ENCODE measurements around the gene PLEKHA3.
"Not testable (repeated sequence)": the region's sequence is repeated elsewhere in the genome, so short reads cannot be mapped to it uniquely, and the experiment has no call there.

Gene PLEKHA3

GRCh38 chr2:178523596-178524134 is 43.4 kb downstream of the PLEKHA3 start:
- no peak for DNase-seq (ENCODE audit: low read depth)

DNA sequence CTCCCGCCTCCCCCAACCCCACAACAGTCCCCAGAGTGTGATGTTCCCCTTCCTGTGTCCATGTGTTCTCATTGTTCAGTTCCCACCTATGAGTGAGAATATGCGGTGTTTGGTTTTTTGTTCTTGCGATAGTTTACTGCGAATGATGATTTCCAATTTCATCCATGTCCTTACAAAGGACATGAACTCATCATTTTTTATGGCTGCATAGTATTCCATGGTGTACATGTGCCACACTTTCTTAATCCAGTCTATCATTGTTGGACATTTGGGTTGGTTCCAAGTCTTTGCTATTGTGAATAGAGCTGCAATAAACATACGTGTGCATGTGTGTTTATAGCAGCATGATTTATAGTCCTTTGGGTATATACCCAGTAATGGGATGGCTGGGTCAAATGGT is 44.8 kb downstream of the PLEKHA3 start:
- not testable (repeated sequence) for DNase-seq (ENCODE audit: low read depth)

GRCh38 chr2:178525460-178525859 is 45.2 kb downstream of the PLEKHA3 start:
- DNase-seq (ENCODE audit: low read depth) = not testable (repeated sequence)

DNA sequence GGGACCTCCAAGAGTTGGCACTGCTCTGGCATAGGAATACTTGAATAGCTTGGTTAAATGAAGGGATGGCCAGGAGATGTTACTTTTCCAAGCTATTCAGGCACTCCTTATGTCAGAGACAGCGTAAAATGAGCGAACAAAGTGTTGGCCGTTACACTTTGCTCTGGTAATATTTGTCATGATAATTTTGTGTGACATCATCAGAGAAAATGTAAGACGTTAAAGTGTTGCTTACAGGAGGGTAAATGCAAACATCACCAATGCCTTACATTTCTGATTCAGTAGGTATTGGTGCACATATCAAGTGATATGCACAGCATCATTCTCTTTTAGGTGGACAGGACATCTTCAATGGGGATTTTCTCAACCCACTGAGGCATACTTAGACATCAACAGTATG is 46.0 kb downstream of the PLEKHA3 start:
- no peak for DNase-seq (ENCODE audit: low read depth)

DNA sequence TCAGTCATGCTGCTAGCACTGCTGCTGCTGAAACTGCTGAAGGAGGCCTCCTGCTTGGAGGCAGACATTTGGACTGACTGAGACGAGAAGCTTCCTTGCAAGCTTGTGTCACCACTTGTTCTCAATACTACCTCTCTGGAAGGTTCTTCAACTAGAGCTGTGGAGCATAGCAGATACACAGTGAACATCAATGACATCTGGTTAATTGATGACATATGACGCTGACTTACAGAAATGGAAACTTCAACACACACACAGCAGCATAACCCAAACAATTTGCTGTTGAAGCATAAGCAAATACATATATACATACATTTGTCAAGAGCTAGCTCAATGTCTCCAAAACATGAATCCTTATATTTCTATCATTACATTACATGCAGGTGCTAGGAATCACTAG is 47.3 kb downstream of the PLEKHA3 start:
- DNase-seq (ENCODE audit: low read depth) = no peak

DNA sequence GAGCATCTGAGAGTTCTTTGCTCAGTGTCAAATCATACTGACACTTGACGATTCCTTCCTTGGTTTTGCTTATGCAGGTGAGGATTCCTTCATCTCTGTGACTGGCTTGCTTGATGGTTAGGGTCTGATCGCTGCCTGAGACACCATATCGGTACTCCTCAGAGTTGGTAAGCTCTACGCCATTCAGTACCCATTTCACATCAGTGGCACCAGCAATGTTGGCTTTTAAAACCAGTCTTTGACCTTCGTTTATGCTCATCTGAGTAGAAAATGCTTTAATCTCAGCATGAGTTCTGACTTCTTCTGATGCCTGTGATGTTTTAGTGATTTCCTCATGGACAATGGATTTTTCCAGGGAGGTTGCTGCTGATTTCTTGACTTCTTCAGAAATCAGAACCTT is 48.4 kb downstream of the PLEKHA3 start:
- no peak for DNase-seq (ENCODE audit: low read depth)

DNA sequence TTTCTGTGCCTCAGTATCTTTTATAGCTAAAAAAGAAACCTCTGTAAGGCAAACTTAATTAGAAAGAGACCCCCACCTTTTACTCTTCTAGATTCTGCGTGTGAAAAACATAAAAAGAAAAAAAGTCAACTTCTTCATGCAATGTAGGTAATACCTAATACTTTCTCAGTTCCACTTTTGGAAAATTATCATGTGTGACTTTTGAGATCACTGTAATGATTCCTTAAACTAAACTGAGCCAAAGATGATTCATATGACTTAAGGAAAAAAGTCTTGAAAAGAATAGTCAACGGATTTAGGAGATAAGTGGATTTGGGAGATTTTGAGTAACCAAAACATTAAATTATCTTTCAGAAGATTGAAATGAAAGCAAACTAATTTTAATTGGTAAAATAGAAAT is 48.9 kb downstream of the PLEKHA3 start:
- DNase-seq (ENCODE audit: low read depth) = no peak

- DNase-seq (ENCODE audit: low read depth) = no peak
Observed at GRCh38 chr2:178530131-178530530, 49.9 kb downstream of the PLEKHA3 start.

GRCh38 chr2:178530625-178531142 is 50.4 kb downstream of the PLEKHA3 start:
- DNase-seq (ENCODE audit: low read depth) = no peak

- DNase-seq (ENCODE audit: low read depth) = no peak
Observed at GRCh38 chr2:178531168-178531567, 50.9 kb downstream of the PLEKHA3 start.

DNA sequence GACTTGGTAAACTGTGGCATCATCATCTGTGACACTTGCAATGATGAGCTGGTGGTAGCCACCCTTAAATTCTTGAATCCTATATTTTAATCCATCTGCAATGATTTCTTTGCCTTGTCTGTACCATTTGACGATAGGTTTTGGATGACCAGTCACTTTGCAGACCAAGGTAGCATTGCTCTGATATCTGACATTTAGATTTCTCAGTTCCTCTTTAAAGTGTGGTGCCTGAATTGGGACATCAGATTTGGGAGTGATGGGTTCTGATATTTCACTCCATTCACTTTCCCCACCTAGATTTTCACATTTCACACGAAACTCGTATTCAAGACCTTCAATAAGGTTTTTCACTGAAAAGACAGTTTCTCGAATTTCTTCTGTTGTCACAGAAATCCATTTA is 55.8 kb downstream of the PLEKHA3 start:
- DNase-seq (ENCODE audit: low read depth) = no peak

GRCh38 chr2:178542161-178542560 is 61.9 kb downstream of the PLEKHA3 start:
- DNase-seq (ENCODE audit: low read depth) = no peak

- no peak for DNase-seq (ENCODE audit: low read depth)
Observed at GRCh38 chr2:178542569-178542968, 62.3 kb downstream of the PLEKHA3 start.

DNA sequence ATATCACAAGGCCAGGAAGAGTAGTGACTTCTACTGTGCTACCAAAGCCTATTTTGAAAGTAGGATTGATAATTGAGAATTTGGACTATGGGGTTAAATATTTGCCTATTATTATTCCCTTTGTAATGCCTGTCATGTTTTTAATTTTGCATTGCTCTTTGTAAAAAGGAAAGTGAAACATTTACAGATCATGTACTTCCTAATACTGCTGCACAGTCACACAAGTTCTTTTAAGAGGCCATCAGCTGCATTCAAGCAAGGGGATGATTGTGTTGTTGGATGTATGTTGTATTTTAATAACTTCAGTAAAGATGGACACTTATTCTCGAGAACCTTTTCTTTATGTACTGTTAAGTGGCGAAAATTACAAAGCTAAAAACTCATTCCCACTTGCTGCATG is 70.1 kb downstream of the PLEKHA3 start:
- no peak for DNase-seq (ENCODE audit: low read depth)

DNA sequence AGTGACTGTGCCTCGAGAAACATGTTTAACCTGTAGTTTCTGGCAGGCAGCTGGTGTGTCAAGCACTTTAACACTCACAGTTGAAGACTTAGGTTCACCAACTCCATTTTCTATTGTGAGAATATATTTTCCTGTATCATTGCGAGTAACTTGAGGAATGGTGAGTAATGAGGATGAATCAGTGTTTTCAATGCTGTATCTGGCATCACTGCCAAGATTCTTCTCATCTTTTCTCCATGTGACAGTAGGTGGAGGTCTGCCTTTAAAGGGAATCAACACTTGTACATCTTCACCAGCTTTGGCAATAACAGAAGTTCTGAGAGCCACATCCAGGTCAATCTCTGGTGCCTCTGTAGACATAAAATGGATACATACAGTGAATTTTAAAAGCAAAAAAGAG is 72.8 kb downstream of the PLEKHA3 start:
- DNase-seq (ENCODE audit: low read depth) = peak; percentile 82
